ENCODE results near the gene MED7.

Gene MED7

DNA sequence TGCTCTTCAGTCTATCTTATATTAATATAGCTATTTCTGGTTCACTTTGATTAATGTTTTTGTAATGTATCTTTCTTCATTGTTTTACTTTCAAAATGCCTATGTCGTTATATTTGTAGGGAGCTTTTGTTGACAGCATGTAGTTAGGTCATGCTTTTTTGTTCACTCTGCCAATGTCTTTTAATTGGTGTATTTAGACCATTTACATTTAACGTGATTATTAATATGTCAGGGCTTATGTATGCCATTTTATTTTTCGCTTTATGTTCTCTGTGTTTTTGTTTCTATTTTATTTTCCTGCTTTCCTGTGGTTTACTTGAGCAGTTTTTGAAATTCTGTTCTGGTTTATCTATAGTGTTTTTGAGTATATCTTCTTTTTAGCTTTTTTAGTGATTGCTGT, 12.6 kb upstream of the MED7 start:
- H3K4me3 ChIP-seq (ENCODE audit: low read depth, low read length): no peak overlapping the region
- no peak for DNase-seq (ENCODE audit: low read depth)
- TF ChIP-seq, protein P1, sequence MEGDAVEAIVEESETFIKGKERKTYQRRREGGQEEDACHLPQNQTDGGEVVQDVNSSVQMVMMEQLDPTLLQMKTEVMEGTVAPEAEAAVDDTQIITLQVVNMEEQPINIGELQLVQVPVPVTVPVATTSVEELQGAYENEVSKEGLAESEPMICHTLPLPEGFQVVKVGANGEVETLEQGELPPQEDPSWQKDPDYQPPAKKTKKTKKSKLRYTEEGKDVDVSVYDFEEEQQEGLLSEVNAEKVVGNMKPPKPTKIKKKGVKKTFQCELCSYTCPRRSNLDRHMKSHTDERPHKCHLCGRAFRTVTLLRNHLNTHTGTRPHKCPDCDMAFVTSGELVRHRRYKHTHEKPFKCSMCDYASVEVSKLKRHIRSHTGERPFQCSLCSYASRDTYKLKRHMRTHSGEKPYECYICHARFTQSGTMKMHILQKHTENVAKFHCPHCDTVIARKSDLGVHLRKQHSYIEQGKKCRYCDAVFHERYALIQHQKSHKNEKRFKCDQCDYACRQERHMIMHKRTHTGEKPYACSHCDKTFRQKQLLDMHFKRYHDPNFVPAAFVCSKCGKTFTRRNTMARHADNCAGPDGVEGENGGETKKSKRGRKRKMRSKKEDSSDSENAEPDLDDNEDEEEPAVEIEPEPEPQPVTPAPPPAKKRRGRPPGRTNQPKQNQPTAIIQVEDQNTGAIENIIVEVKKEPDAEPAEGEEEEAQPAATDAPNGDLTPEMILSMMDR (IDR thresholded peaks at IDR 0.05; ENCODE audit: insufficient read depth, low read depth, low read length, missing control alignments): no peak

DNA sequence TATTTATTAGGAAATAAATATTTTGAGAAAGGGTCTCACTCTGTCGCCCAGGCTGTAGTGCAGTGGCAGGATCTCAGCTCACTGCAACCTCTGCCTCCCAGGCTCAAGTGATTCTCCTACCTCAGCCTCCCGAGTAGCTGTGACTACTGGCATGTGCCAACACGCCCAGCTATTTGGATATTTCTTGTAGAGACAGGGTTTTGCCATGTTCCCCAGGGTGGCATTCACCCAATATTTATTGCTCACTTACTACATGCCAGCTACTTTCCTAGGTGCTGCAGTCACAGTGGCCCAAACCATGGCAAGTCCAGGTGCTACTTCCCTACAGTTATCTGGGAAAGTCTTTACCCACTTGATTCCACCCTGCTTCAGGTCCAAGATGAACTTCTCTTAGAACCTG, 8.3 kb upstream of the MED7 start:
- DNase-seq (ENCODE audit: low read depth): no peak
- TF ChIP-seq, protein P1 (IDR thresholded peaks at IDR 0.05; ENCODE audit: insufficient read depth, low read depth, low read length, missing control alignments): no peak
- H3K4me3 ChIP-seq (ENCODE audit: low read depth, low read length): no peak overlapping the region

DNA sequence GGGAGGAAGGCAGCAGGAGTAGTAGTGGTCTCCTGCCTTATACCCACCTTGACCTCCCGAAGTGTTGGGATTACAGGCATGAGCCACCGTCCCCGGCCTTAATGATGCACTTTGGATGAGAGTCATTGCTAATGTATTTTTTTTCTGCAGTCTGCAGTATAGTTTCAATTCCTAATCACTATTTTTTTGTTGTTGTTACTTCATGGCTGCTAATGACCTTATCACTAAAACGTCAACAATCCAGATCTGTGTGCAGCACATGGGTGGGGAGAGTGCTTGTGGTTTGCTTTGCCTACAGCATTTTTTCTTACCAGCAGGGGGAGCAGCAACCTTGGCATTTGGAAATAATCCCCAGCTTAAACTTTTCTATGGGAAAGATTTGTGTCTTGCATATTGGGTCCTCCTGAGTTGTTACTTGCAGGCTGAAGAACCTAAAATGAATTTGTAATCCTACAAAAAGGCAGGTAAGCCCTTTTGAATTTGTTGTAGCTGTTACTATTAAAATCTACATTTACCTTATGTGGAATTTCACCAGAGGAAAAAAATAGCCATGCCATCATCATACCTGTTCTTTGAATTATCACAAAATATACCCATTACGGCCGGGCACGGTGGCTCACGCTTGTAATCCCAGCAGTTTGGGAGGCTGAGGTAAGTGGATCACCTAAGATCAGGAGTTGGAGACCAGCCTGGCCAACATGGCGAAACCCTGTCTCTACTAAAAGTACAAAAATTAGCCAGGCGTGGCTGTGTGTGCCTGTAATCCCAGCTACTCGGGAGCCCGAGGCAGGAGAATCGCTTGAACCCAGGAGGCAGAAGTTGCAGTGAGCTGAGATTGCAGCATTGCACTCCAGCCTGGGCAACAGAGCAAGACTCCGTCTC, 6.3 kb upstream of the MED7 start:
- DNase-seq (ENCODE audit: low read depth): peak; percentile 83
- TF ChIP-seq, protein P1 (IDR thresholded peaks at IDR 0.05; ENCODE audit: insufficient read depth, low read depth, low read length, missing control alignments): peak; percentile 83

DNA sequence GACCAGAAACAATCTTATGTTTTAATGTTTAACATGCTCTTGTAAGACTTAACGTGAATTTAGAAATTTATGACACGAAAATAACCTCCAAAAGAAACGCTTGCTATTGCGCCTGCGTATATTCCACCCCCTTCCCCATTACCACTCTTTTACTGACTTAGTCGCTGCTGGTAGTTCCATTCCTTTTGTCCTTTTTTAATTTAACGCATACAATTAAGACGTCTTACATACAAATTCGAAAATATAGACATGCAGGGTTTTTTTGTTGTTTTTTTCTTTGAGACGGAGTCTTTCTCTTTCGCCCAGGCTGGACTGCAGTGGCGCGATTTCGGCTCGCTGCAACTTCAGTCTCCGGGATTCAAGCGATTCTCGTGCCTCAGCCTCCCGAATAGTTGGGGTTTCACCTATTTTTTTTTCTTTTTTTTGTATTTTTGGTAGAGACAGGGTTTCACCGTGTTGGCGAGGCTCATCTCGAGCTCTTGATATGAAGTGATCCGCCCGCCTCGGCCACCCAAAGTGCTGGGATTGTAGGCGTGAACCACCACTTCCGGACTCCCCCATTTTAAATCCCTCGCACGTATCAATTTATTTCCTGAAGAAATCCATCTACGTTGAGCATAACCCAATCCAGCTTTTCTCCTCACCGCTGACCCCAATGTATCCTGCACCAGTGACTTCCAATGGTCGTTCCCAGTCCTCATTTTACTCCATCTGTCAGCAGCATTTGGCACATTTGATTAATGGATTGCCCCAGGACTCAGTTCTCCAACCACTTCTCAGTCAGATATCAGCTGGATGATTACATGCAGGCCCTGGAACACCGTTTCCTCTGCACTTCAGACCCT, 684 bp upstream of the MED7 start:
- TF ChIP-seq, protein P1 (IDR thresholded peaks at IDR 0.05; ENCODE audit: insufficient read depth, low read depth, low read length, missing control alignments): no peak
- DNase-seq (ENCODE audit: low read depth): peak; percentile 71
- peak overlapping the region; percentile 93 for H3K4me3 ChIP-seq (ENCODE audit: low read depth, low read length)

More for the DNA sequence above, 6.3 kb upstream of the MED7 start:
- no peak overlapping the region for H3K4me3 ChIP-seq (ENCODE audit: low read depth, low read length)

DNA sequence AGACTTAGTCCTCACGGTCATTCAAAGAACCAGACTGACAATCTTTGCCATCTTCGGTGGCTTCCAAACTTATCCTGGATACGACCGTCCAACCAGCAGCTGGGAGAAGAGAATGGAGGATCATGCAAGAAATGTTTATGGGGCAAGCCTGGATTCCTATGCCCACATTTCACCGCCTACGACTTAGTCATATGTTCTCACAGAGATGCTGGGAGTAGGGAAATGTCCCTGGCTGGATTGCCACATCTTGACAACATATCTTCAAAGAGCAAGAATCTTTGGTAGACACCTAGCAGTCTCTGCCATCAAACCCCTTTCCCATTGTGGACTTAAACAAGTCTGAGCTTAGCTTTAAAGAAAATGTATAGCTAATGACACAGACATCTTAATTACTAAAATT, 5.0 kb downstream of the MED7 start:
- TF ChIP-seq, protein P1 (IDR thresholded peaks at IDR 0.05; ENCODE audit: insufficient read depth, low read depth, low read length, missing control alignments): no peak
- DNase-seq (ENCODE audit: low read depth): no peak
- no peak overlapping the region for H3K4me3 ChIP-seq (ENCODE audit: low read depth, low read length)

DNA sequence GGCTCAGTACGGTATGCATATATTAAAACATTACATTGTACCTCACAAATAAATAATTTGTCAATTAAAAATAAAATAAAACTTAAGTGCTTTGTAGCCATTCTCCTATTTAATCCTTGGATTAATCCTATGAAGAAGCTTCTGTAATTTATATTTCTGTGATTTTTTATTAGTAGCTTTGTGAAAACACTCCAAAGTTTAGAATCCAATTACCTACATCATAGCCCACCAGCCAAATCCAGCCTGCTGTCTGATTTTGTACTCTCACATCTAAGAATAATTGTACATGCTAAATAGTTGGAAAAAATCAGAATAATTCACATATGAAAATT, 10.4 kb downstream of the MED7 start:
- no peak overlapping the region for H3K4me3 ChIP-seq (ENCODE audit: low read depth, low read length)
- TF ChIP-seq, protein P1 (IDR thresholded peaks at IDR 0.05; ENCODE audit: insufficient read depth, low read depth, low read length, missing control alignments): no peak

More for the DNA sequence above, 10.4 kb downstream of the MED7 start:
- DNase-seq (ENCODE audit: low read depth): no peak

Data from GM12865 (cell line).